Testis (tissue), 2 donors: Measurements from ENCODE around the gene LRRN1.
"Not testable (repeated sequence)": the region's sequence is repeated elsewhere in the genome, so short reads cannot be mapped to it uniquely, and the experiment has no call there.

Experiments
- POLR2A ChIP-seq: fragments of 450-650 bp; IDR thresholded peaks from one replicate; pipeline ENCODE4 v1.6.1; 2017; ENCODE audit warnings: antibody characterized with exemption, mild to moderate bottlenecking, moderate library complexity
- TF ChIP-seq, protein P1 (sequence below), 3 experiments: fragments of 450-650 bp in 2 of 3; fragments of 200-600 bp in 1 of 3; sonication (generic) in 1 of 3; IDR thresholded peaks; one replicate each; pipeline ENCODE4 v1.5.1; 2016 to 2019; ENCODE audit warnings: antibody characterized with exemption in 3 of 3, mild to moderate bottlenecking in 2 of 3, moderate library complexity in 1 of 3

DNA sequence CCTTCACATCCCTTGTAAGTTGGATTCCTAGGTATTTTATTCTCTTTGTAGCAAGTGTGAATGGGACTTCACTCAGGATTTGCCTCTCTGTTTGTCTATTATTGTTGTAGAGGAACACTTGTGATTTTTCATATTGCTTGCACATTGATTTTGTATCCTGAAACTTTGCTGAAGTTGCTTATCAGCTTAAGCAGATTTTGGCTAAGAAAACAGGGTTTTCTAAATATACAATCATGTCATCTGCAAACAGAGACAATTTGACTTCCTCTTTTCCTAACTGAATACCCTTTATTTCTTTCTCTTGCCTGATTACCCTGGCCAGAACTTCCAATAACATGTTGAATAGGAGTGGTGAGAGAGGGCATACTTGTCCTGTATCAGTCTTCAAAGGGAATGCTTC, 88.1 kb downstream of the LRRN1 start:
- TF ChIP-seq, protein P1, sequence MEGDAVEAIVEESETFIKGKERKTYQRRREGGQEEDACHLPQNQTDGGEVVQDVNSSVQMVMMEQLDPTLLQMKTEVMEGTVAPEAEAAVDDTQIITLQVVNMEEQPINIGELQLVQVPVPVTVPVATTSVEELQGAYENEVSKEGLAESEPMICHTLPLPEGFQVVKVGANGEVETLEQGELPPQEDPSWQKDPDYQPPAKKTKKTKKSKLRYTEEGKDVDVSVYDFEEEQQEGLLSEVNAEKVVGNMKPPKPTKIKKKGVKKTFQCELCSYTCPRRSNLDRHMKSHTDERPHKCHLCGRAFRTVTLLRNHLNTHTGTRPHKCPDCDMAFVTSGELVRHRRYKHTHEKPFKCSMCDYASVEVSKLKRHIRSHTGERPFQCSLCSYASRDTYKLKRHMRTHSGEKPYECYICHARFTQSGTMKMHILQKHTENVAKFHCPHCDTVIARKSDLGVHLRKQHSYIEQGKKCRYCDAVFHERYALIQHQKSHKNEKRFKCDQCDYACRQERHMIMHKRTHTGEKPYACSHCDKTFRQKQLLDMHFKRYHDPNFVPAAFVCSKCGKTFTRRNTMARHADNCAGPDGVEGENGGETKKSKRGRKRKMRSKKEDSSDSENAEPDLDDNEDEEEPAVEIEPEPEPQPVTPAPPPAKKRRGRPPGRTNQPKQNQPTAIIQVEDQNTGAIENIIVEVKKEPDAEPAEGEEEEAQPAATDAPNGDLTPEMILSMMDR (IDR thresholded peaks at IDR 0.05) = not testable (repeated sequence)
- TF ChIP-seq POLR2A = not testable (repeated sequence)
